Smooth muscle cell (in vitro differentiated cells): ENCODE data around the gene KLK10. TPM values are rescaled to one million over a fixed set of nuclear protein-coding genes. Genes with fewer than 3 reads are reported as not detected.

Experiments
- DNase-seq: peaks from one replicate; lab custom pipeline; 2025; ENCODE audit not compliant: unreplicated experiment; lab: John Stamatoyannopoulos, UW
- H2AFZ ChIP-seq: fragments of 200-600 bp; sonication (generic); 2 replicates; pipeline ENCODE4 v1.6.0; 2016; ENCODE audit warnings: antibody characterized with exemption, low read depth, mild to moderate bottlenecking
- H3F3A ChIP-seq: fragments of 200-600 bp; sonication (generic); 2 replicates; pipeline ENCODE4 v1.6.0; 2017; ENCODE audit warnings: antibody characterized with exemption, low read depth
- H3K27ac ChIP-seq: fragments of 200-600 bp; sonication (generic); 2 replicates; pipeline ENCODE4 v1.5.1; 2016; ENCODE audit warnings: low read depth, mild to moderate bottlenecking
- H3K27me3 ChIP-seq: fragments of 200-600 bp; sonication (generic); 2 replicates; pipeline ENCODE4 v1.6.1; 2016; ENCODE audit warnings: low read depth, mild to moderate bottlenecking
- H3K36me3 ChIP-seq: fragments of 200-600 bp; sonication (generic); 2 replicates; pipeline ENCODE4 v1.5.1; 2016; ENCODE audit warnings: low read depth
- H3K4me1 ChIP-seq: fragments of 200-600 bp; sonication (generic); 2 replicates; pipeline ENCODE4 v1.5.1; 2016; ENCODE audit warnings: low read depth
- H3K4me2 ChIP-seq: fragments of 200-600 bp; sonication (generic); 2 replicates; pipeline ENCODE4 v1.6.0; 2016; ENCODE audit warnings: mild to moderate bottlenecking
- H3K4me3 ChIP-seq: fragments of 200-600 bp; sonication (generic); 2 replicates; pipeline ENCODE4 v1.5.1; 2016; ENCODE audit warnings: mild to moderate bottlenecking
- H3K79me2 ChIP-seq: fragments of 200-600 bp; sonication (generic); 2 replicates; pipeline ENCODE4 v1.6.0; 2016; ENCODE audit warnings: low read depth, mild to moderate bottlenecking
- H3K9ac ChIP-seq: fragments of 200-600 bp; sonication (generic); 2 replicates; pipeline ENCODE4 v1.6.0; 2016; ENCODE audit warnings: low read depth
- H3K9me3 ChIP-seq: fragments of 200-600 bp; sonication (generic); replicated peaks from 2 replicates; pipeline ENCODE4 v1.5.1; 2016; ENCODE audit warnings: low read depth
- H4K20me1 ChIP-seq: fragments of 200-600 bp; sonication (generic); 2 replicates; pipeline ENCODE4 v1.6.0; 2016; ENCODE audit warnings: low read depth
- CTCF ChIP-seq: fragments of 200-600 bp; sonication (generic); IDR thresholded peaks from 2 replicates; pipeline ENCODE4 v1.5.1; 2017; ENCODE audit warnings: borderline replicate concordance, mild to moderate bottlenecking, antibody characterized with exemption; ENCODE audit not compliant: insufficient read depth, poor library complexity, severe bottlenecking
- WGBS: methylation state at CpG from one replicate; pipeline ENCODE4 v1.1.7; 2016; ENCODE audit warnings: low lambda C conversion rate; 5-methylcytosine and 5-hydroxymethylcytosine counted together
- polyA plus RNA-seq: library from polyadenylated mRNA; unstranded; fragments of >200 nt; fragmentation: Nextera tagmentation; extraction: Ambion mirVana; gene quantifications from 2 replicates; pipeline ENCODE4 v1.2.1, GENCODE V29; 2016
- total RNA-seq: library from RNA; depleted of rRNA; stranded (reverse); fragments of >200 nt; gene quantifications from 2 replicates; pipeline ENCODE4 v1.2.3, GENCODE V29; 2014

Gene KLK10
- total and polyA plus RNA-seq, 2 experiments from 2014 or later = 3.6 to 8.5 TPM

GRCh38 chr19:51064534-51065220 is 45.2 kb upstream of the KLK10 start, which contains the start of gene KLK13:
TSS of gene KLK13 (minus strand) at chr19:51065092. CDS start at chr19:51065067, 25 bp downstream.
- Histone ChIP-seq H3F3A (no peaks in the 10 kb centered on the region), H3K4me3 (peak within 1 kb of the TSS; percentile 45), H4K20me1 (no peaks in the 10 kb centered on the region), H3K36me3 (no peaks in the 10 kb centered on the region), H3K9me3 (no peaks in the 10 kb centered on the region), H3K79me2 (no peaks in the 10 kb centered on the region), H3K27ac (no peak within 1 kb of the TSS), H3K4me1 (no peaks in the 10 kb centered on the region), H3K9ac (no peak within 1 kb of the TSS), H3K4me2 (peak within 1 kb of the TSS; percentile 87), H3K27me3 (no peaks in the 10 kb centered on the region), H2AFZ (peak within 1 kb of the TSS; percentile 77)
- TF ChIP-seq CTCF = no peak
- no peak for DNase-seq
- 32% methylated on average over 18 of the region's 38 CpGs for WGBS

- no peak for TF ChIP-seq CTCF
- Histone ChIP-seq H3K36me3 (no peaks in the 10 kb centered on the region), H3K79me2 (no peaks in the 10 kb centered on the region), H3K27me3 (no peaks in the 10 kb centered on the region), H3K4me3 (no peak overlapping the region), H3F3A (no peaks in the 10 kb centered on the region), H4K20me1 (no peaks in the 10 kb centered on the region), H3K9ac (no peak overlapping the region), H3K9me3 (no peaks in the 10 kb centered on the region), H2AFZ (no peak overlapping the region), H3K4me2 (no peak overlapping the region), H3K4me1 (no peaks in the 10 kb centered on the region), H3K27ac (no peak overlapping the region)
- no peak for DNase-seq
- WGBS = 93% methylated on average over 7 of the region's 7 CpGs
These were observed 44.2 kb upstream of the KLK10 start for GRCh38 chr19:51063664-51064063.

- H3K27ac ChIP-seq = no peak overlapping the region
- no peak for DNase-seq
- H4K20me1 ChIP-seq = no peaks in the 10 kb centered on the region
- no peak for TF ChIP-seq CTCF
- no peak overlapping the region for H3K4me3 ChIP-seq
- H3K79me2 ChIP-seq = no peaks in the 10 kb centered on the region
- no peaks in the 10 kb centered on the region for H3K36me3 ChIP-seq
- no peak overlapping the region for H2AFZ ChIP-seq
- no peak overlapping the region for H3K4me2 ChIP-seq
- no peak overlapping the region for H3K9ac ChIP-seq
- H3K27me3 ChIP-seq = no peaks in the 10 kb centered on the region
- no peaks in the 10 kb centered on the region for H3K4me1 ChIP-seq
- H3K9me3 ChIP-seq = no peaks in the 10 kb centered on the region
- 0% methylated on average over 1 of the region's 1 CpG for WGBS
- no peaks in the 10 kb centered on the region for H3F3A ChIP-seq
These were observed 41.5 kb upstream of the KLK10 start for GRCh38 chr19:51060973-51061372.

GRCh38 chr19:51060336-51060735 is 40.8 kb upstream of the KLK10 start:
- no peaks in the 10 kb centered on the region for H4K20me1 ChIP-seq
- H3K27me3 ChIP-seq = no peaks in the 10 kb centered on the region
- H3K4me3 ChIP-seq = no peak overlapping the region
- H3K27ac ChIP-seq = no peak overlapping the region
- H3K79me2 ChIP-seq = no peaks in the 10 kb centered on the region
- H3K36me3 ChIP-seq = no peaks in the 10 kb centered on the region
- DNase-seq = no peak
- no peaks in the 10 kb centered on the region for H3F3A ChIP-seq
- H3K4me1 ChIP-seq = no peaks in the 10 kb centered on the region
- WGBS = 65% methylated on average over 4 of the region's 4 CpGs
- H3K9ac ChIP-seq = no peak overlapping the region
- no peak overlapping the region for H3K4me2 ChIP-seq
- no peak overlapping the region for H2AFZ ChIP-seq
- no peak for TF ChIP-seq CTCF
- no peaks in the 10 kb centered on the region for H3K9me3 ChIP-seq
